Choroid plexus epithelial cell (primary cell): ENCODE data around the gene CLRN3.

Experiments
- DNase-seq: peaks from one replicate; pipeline ENCODE4 v3.0.0-alpha.2; 2010; ENCODE audit warnings: low read depth
- H3K4me3 ChIP-seq: 2 replicates; pipeline ENCODE4 v1.5.1; 2011; ENCODE audit warnings: low read depth, mild to moderate bottlenecking, control low read depth, low read length, moderate library complexity
- TF ChIP-seq, protein P1 (sequence below): conservative IDR thresholded peaks from 2 replicates; pipeline ENCODE4 v1.5.1; 2011; ENCODE audit warnings: low read depth, mild to moderate bottlenecking, control low read depth, inconsistent platforms, low read length, moderate library complexity

Gene CLRN3

DNA sequence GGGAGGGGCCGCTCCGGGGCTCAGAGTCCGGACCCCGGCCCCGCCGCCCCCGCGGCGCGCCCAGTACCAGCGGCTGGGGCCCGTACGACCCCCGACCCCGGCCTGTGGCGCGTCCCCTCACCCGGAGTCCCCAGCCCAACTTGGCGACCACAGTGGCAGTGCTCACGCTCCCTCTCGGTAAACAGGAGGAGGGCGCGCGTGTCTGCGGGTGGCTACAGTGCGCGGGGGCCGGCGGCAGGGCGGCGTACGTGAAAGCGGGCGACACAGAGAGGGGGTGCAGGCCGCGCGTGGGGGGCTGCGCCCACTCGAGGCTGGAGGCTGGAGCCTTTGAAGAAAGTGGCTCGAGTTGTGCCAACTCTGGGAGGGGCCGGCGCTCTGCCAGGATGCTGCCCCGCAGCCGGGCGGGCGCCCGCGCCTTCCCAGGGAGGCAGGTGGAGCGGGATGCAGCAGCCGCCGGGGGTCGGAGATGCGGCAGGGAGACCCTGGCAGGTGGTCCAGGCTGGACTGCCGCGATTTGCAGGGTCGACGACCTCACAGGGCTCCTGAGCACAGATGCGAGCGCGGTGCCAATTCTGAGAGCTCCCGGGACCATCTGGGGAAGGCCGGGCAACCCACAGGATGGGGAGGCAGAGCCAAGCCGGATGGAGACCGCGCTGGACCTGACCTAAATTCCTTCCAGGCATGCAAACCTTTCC, 14.8 kb upstream of the CLRN3 start:
- TF ChIP-seq, protein P1, sequence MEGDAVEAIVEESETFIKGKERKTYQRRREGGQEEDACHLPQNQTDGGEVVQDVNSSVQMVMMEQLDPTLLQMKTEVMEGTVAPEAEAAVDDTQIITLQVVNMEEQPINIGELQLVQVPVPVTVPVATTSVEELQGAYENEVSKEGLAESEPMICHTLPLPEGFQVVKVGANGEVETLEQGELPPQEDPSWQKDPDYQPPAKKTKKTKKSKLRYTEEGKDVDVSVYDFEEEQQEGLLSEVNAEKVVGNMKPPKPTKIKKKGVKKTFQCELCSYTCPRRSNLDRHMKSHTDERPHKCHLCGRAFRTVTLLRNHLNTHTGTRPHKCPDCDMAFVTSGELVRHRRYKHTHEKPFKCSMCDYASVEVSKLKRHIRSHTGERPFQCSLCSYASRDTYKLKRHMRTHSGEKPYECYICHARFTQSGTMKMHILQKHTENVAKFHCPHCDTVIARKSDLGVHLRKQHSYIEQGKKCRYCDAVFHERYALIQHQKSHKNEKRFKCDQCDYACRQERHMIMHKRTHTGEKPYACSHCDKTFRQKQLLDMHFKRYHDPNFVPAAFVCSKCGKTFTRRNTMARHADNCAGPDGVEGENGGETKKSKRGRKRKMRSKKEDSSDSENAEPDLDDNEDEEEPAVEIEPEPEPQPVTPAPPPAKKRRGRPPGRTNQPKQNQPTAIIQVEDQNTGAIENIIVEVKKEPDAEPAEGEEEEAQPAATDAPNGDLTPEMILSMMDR, result no peak
- H3K4me3 ChIP-seq, result peak overlapping the region; percentile 69
- peak; percentile 71 for DNase-seq

DNA sequence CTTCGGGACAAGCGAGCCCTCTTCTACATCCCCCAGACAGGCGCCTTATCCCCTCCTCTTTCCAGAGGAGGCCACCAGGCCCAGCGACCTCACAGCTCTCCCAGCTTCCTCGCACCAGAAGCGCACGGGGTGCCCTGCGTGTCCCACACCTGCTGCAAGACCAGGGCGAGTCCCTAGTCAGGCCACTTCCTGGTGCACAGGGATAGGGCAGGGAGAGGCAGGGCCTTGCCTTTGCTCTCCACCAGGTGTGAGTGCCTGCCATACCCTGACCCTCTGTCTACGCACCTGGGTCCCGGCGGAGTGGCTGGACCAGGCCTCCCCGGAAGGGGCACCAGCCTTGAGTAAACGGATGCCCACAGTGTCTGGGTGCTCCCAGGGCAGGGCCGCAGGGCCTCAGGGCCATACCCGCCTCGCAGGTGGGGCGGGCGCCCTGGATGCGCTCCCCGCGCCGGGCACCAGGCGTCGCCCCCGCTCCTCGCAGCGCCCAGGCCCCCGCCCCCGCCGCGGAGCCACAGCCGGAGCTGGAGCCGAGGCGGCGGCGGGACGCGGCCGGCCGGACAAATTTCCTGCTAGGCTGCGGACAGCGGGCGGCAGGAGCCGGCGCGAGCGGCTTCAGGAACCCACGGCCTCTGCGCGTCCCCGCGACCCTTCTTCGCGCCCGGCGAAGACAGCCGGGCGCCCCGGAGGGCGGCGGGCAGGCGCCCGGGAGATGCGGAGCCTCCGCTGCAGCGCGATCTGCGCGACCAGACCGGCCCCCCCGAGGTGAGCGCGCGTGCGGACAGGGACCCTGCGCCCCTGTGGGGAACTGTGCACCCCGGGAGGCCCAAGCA, 14.0 kb upstream of the CLRN3 start, which contains the start of gene PTPRE:
PTPRE (plus strand) TSS at position 556 of the 830 bp plus-strand sequence. CDS start 133,779 bp downstream, outside the sequence.
- peak within 1 kb of the TSS; percentile 69 for H3K4me3 ChIP-seq
- TF ChIP-seq, protein P1, result peak; percentile 51
- peak; percentile 72 for DNase-seq

DNA sequence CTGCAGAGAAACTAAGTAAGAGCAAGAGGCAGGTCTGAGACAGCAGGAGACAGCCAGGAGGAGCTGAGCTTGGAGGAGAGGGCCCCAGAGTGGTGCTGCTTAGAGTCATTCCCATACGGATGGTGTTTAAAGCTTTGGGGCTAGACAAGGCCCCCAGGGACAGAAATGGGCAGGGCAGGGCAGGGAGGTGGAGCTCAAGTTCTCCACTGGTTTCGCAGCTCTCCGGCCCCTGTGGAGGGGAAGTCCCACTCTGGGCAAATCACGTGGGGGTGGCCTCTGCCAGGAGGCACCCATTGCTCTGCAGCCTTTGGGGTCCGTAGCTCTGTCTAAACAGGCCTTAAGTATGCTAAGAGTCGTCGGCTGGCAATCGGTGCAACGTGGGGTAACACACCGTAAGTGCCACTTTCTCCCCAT, 13.1 kb upstream of the CLRN3 start:
- TF ChIP-seq, protein P1, result no peak

DNA sequence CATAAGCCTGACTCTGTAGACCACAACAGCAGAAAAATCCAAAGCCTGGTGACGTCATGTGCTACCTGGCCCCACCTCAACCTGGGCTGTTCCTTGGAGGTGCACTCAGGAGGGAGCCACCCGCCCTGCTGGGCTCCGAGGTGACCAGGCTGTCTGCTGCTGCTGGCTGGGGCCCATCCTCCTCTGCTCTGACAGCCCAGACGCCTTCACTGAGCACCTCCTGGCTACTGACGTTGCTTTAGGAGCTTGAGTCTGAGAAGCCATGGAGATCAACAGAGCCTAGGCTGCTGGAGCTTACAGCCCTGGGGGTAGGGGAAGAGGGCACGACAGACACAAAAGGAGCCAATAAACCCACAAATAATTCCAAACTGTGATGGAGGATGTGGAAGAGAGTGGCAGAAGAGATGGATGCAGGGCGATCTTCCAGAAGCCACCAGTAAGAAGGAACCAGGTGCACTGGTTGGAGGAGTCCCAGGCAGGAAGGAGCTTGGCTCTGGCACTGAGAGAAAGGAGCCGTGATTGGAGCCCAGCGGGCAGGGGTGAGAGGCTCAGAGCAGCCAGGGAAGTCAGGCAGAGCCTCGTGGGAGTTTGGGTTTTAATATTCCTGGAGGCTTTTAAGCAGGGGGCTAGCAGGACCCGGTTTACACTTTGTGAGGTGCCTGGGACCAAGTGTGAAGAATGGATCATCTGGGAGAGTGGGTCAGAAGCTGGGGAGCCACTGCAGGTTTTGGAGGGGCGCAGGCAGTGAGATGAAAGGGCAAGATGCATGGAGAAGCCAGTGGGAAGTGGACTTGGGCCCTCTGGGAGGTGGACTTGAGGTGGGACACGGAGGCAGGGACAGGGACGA, 12.5 kb upstream of the CLRN3 start:
- no peak overlapping the region for H3K4me3 ChIP-seq
- TF ChIP-seq, protein P1, result no peak
- no peak for DNase-seq

More for the DNA sequence above, 13.1 kb upstream of the CLRN3 start:
- DNase-seq, result no peak
- H3K4me3 ChIP-seq, result no peak overlapping the region

DNA sequence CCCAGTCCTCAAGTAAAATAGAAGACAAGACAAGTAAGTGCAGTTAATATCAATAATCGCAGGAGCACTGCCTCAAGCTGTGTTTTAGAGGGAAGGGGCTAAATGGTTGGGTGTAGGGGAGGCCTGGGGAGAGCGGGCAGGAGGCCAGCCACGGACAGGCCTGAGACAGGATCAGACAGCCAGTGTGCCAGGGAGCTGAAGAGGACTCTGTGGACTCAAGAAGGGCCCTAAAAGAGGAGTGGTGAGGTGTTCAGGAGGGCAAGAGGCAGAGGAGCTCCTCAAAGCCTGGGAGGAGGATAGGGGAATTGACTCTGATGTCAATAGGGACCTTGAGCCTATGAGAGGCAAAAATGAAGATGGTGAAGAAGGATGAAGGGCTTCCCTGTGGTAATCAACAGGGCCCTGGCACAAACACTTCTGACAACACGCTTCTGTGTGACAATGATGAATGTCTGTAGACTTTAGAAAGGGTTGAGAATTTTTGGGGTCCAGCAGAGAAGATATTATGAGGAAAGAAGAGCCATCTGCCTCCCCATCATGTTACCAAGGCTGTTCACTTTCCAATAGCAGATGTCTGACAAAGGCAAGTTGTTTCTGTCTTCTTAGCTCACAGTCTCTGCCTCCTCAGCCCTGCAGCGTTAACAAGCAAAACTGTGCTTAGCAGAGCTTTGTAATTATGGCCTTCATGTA, 11.7 kb upstream of the CLRN3 start:
- no peak for DNase-seq
- H3K4me3 ChIP-seq, result no peak overlapping the region
- TF ChIP-seq, protein P1, result no peak

DNA sequence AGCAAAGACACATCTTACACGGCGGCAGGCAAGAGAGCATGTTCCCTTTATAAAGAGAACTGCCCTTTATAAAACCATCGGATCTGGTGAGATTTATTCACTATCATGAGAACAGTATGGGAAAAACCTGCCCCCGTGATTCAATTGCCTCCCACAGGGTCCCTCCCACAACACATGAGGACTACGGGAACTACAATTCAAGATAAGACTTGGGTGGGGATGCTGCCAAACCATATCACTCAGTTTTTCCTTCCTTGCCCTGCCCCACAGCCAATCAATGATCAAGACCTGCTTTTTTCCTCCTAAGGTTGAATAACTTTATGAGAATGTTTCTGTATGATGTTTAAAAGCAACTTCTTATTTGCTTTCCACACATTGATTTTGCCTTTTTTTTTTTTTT, 11.0 kb upstream of the CLRN3 start:
- no peak overlapping the region for H3K4me3 ChIP-seq
- no peak for DNase-seq
- TF ChIP-seq, protein P1, result no peak
